Measurements from ENCODE around the gene ATF7. TPM values are rescaled to one million over a fixed set of nuclear protein-coding genes. Genes with fewer than 3 reads are reported as not detected.

ATF7 gene
- total and polyA plus RNA-seq, 2 of the 4 experiments (the other 2 are of a cell fraction): 7.0 to 16.3 TPM

DNA sequence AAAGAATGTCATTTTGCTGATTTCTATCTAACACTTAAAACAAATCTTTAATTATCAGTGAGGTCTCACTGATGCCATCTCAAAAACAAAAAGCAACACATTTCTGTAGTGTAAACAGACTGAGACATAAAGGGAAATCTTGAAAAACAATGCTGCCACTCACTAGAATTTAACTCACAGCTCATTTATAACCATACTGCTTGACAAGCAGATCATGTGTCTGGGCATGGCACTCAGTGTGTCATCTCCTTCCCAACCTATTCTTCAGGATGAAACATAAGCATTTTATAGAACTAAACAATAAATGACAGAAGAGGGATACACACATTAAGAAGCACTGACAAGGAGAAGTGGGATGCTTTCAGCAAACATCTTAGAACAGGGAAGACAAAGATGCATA, 22.4 kb downstream of the ATF7 start:
- no peaks in the 10 kb centered on the region for H3K9me1 ChIP-seq (ENCODE audit: insufficient read depth, low read length)
- ATAC-seq (ENCODE audit: low read depth) (no peak), DNase-seq (no peak)
- H3K56ac ChIP-seq (ENCODE audit: extremely low read depth, insufficient read depth, low read length): no peak overlapping the region
- H3K4ac ChIP-seq (ENCODE audit: low read depth, low read length): no peak overlapping the region
- no peak overlapping the region for H2BK15ac ChIP-seq (ENCODE audit: low read depth, low read length)
- no peak overlapping the region for H2AK9ac ChIP-seq (replicated peaks; ENCODE audit: low read depth, low read length, poor library complexity)
- in situ Hi-C loops (cut with MboI; ENCODE audit: low sequenced_read_pairs) (no loop called here), intact Hi-C loops (cut with micrococcal nuclease) (no loop called here), dilution Hi-C loops (cut with HindIII; ENCODE audit: low sequenced_read_pairs, unreplicated experiment) (no loop called here)
- no peak overlapping the region for H2BK20ac ChIP-seq (ENCODE audit: low read depth, low read length)
- no peak overlapping the region for H3K14ac ChIP-seq (replicated peaks; ENCODE audit: low read depth, low read length)
- no TSS peak for BruUV-seq (replicated peaks)
- no peak overlapping the region for H2BK5ac ChIP-seq (ENCODE audit: low read depth, low read length, poor library complexity, severe bottlenecking)
- no peak overlapping the region for H2AK5ac ChIP-seq (ENCODE audit: low read depth, low read length)
- TF ChIP-seq, protein P1, sequence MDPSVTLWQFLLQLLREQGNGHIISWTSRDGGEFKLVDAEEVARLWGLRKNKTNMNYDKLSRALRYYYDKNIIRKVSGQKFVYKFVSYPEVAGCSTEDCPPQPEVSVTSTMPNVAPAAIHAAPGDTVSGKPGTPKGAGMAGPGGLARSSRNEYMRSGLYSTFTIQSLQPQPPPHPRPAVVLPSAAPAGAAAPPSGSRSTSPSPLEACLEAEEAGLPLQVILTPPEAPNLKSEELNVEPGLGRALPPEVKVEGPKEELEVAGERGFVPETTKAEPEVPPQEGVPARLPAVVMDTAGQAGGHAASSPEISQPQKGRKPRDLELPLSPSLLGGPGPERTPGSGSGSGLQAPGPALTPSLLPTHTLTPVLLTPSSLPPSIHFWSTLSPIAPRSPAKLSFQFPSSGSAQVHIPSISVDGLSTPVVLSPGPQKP (IDR thresholded peaks at IDR 0.05; ENCODE audit: borderline replicate concordance, low read depth, low read length): no peak
- TF ChIP-seq RCOR1 (IDR thresholded peaks at IDR 0.05; ENCODE audit: insufficient replicate concordance, low read length): no peak
- TF ChIP-seq RFX5 (IDR thresholded peaks at IDR 0.05; ENCODE audit: low read depth, low read length): no peak
- TF ChIP-seq, protein P2, sequence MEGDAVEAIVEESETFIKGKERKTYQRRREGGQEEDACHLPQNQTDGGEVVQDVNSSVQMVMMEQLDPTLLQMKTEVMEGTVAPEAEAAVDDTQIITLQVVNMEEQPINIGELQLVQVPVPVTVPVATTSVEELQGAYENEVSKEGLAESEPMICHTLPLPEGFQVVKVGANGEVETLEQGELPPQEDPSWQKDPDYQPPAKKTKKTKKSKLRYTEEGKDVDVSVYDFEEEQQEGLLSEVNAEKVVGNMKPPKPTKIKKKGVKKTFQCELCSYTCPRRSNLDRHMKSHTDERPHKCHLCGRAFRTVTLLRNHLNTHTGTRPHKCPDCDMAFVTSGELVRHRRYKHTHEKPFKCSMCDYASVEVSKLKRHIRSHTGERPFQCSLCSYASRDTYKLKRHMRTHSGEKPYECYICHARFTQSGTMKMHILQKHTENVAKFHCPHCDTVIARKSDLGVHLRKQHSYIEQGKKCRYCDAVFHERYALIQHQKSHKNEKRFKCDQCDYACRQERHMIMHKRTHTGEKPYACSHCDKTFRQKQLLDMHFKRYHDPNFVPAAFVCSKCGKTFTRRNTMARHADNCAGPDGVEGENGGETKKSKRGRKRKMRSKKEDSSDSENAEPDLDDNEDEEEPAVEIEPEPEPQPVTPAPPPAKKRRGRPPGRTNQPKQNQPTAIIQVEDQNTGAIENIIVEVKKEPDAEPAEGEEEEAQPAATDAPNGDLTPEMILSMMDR (conservative IDR thresholded peaks at IDR 0.05; ENCODE audit: low read depth, low read length): no peak
- TF ChIP-seq CHD1 (IDR thresholded peaks at IDR 0.05; ENCODE audit: low read depth, low read length): no peak
- TF ChIP-seq RAD21 (IDR thresholded peaks at IDR 0.05; ENCODE audit: low read length): no peak
- no peak for TF ChIP-seq MXI1 (IDR thresholded peaks at IDR 0.05; ENCODE audit: borderline replicate concordance, low read depth, low read length)
- TF ChIP-seq MAZ (IDR thresholded peaks at IDR 0.05; ENCODE audit: borderline replicate concordance, low read depth, low read length): no peak
- peaks cover 19 to 37% of the 10 kb centered on the region in 2 experiments for H3K79me1 ChIP-seq (ENCODE audit: low read depth in 1 of 2, low read length in 2 of 2)
- H4K5ac ChIP-seq (ENCODE audit: low read depth, low read length): no peak overlapping the region
- H3K27me3 ChIP-seq (ENCODE audit: control insufficient read depth, insufficient read depth, low read length): no peaks in the 10 kb centered on the region
- no peaks in the 10 kb centered on the region for H3K4me1 ChIP-seq (ENCODE audit: control insufficient read depth, insufficient read depth, low read length)
- H3K4me2 ChIP-seq (ENCODE audit: low read depth, low read length): no peak overlapping the region
- H3K9ac ChIP-seq (ENCODE audit: low read depth, low read length): no peak overlapping the region
- H4K20me1 ChIP-seq (ENCODE audit: insufficient read depth, low read length): peaks cover 8% of the 10 kb centered on the region; the same call in 1 of the 2 replicates
- no peak overlapping the region for H4K8ac ChIP-seq (ENCODE audit: low read depth in 2 of 2, low read length in 2 of 2)
- ChIA-PET CTCF (no interaction called here), POLR2A (ENCODE audit: unreplicated experiment) (interaction anchor here (0.7 kb wide), 1 partner anchor 8 kb away, joined by 12 read pairs; no protein-coding TSS in a partner anchor)
- no peak overlapping the region for H2AFZ ChIP-seq (replicated peaks; ENCODE audit: low read length, poor library complexity)
- H3K27ac ChIP-seq (ENCODE audit: insufficient read depth, low read length): no peak overlapping the region
- no peak overlapping the region for H3K23ac ChIP-seq (ENCODE audit: low read depth, low read length)
- H2BK120ac ChIP-seq (ENCODE audit: low read depth, low read length): no peak overlapping the region
- H3K18ac ChIP-seq (ENCODE audit: low read depth, low read length): no peak overlapping the region
- H3K36me3 ChIP-seq (ENCODE audit: control insufficient read depth, insufficient read depth, low read length): 0 out of 2 replicates have a peak, but pooled peaks cover 3% of the 10 kb centered on the region
- no peaks in the 10 kb centered on the region for H3K9me3 ChIP-seq (ENCODE audit: control insufficient read depth, insufficient read depth, low read length)
- no peak overlapping the region for H4K91ac ChIP-seq (ENCODE audit: insufficient read depth, low read depth, low read length)
- no peak overlapping the region for H3K4me3 ChIP-seq (ENCODE audit: insufficient read depth, low read depth, low read length)

All from IMR-90 (cell line).